Lower leg skin (tissue), 4 donors: ENCODE data around the gene SIK3. TPM values are rescaled to one million over a fixed set of nuclear protein-coding genes. Genes with fewer than 3 reads are reported as not detected.

Source experiments
- DNase-seq, 2 donors: peaks; one replicate each; pipeline ENCODE4 v3.0.0-alpha.2; 2019; ENCODE audit warnings: low spot score in 2 of 2
- H3K4me3 ChIP-seq: fragments of 200-600 bp; sonication (generic); 2 replicates; pipeline ENCODE4 v1.5.1; 2017; ENCODE audit warnings: mild to moderate bottlenecking, low read depth; ENCODE audit not compliant: poor library complexity, severe bottlenecking
- CTCF ChIP-seq, 3 donors: fragments of 450-650 bp; IDR thresholded peaks; one replicate each; pipeline ENCODE4 v1.5.1; 2016; ENCODE audit warnings: antibody characterized with exemption in 3 of 3, mild to moderate bottlenecking in 3 of 3, moderate library complexity in 2 of 3
- POLR2A ChIP-seq, 2 donors: fragments of 450-650 bp; IDR thresholded peaks; one replicate each; pipeline ENCODE4 v1.6.1; 2016 to 2017; ENCODE audit warnings: antibody characterized with exemption in 2 of 2, mild to moderate bottlenecking in 1 of 2, moderate library complexity in 1 of 2
- WGBS, 2 donors: methylation state at CpG; one replicate each; pipeline ENCODE4 v1.1.5; 2018; 5-methylcytosine and 5-hydroxymethylcytosine counted together
- intact Hi-C: fragments of 100-400 bp; cut with DNase I; formaldehyde crosslinking; loops from one replicate; pipeline ENCODE4 v1.15.0; 2023; ENCODE audit warnings: low total_unique reads
- total RNA-seq, 4 donors: library from RNA; depleted of rRNA; stranded (reverse); fragments of >200 nt; gene quantifications; one replicate each; pipeline ENCODE4 v1.1.0, GENCODE V29; 2016

Gene SIK3
- total RNA-seq, 4 donors from 2014 or later, result 26.7 to 37.5 (median 30.1) TPM

- WGBS, 2 donors, result 86 to 91% methylated on average over 2 of the region's 2 CpGs
- no peak overlapping the region for H3K4me3 ChIP-seq
- intact Hi-C loops, result no loop called here
- no peak for DNase-seq
- TF ChIP-seq CTCF (IDR thresholded peaks at IDR 0.05), result no peak
- TF ChIP-seq POLR2A (IDR thresholded peaks at IDR 0.05), result no peak
Observed at GRCh38 chr11:116969694-116970093, 128.5 kb downstream of the SIK3 start.

GRCh38 chr11:116964269-116964668 lies 134.0 kb downstream of the SIK3 start:
- no peak for DNase-seq
- no peak overlapping the region for H3K4me3 ChIP-seq
- WGBS, 2 donors, result 97 to 100% methylated on average over 4 of the region's 4 CpGs
- intact Hi-C loops, result no loop called here
- TF ChIP-seq CTCF (IDR thresholded peaks at IDR 0.05) (no peak), POLR2A (IDR thresholded peaks at IDR 0.05) (no peak)

- no peak for DNase-seq
- no peak for TF ChIP-seq CTCF (IDR thresholded peaks at IDR 0.05)
- no peak for TF ChIP-seq POLR2A (IDR thresholded peaks at IDR 0.05)
- 78 to 90% methylated on average over 4 of the region's 4 CpGs for WGBS, 2 donors
- intact Hi-C loops, result no loop called here
- no peak overlapping the region for H3K4me3 ChIP-seq
Observed at GRCh38 chr11:116963813-116964212, 134.4 kb downstream of the SIK3 start.

DNA sequence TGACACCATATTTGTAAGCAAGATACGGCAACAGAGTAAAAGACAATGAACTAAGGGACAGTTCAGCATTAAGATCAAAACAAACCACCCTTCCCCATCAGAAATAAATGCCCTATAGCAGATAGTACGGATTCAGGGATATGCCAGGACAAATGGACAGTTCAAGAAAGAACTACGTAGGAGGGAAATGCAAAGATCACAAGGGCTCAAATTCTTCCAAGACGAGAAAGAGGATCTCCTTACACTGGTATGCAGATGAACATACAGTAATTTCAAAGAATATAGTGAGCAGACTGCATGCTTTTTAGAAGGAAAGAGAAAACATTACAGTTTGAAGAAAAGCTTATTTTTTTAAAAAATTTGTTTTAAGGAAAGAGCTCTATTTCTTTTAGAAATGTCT lies 136.1 kb downstream of the SIK3 start:
- no peak for DNase-seq
- H3K4me3 ChIP-seq, result no peak overlapping the region
- WGBS, 2 donors, result 83 to 86% methylated on average over 4 of the region's 4 CpGs
- intact Hi-C loops, result no loop called here
- TF ChIP-seq CTCF (IDR thresholded peaks at IDR 0.05) (no peak), POLR2A (IDR thresholded peaks at IDR 0.05) (no peak)

DNA sequence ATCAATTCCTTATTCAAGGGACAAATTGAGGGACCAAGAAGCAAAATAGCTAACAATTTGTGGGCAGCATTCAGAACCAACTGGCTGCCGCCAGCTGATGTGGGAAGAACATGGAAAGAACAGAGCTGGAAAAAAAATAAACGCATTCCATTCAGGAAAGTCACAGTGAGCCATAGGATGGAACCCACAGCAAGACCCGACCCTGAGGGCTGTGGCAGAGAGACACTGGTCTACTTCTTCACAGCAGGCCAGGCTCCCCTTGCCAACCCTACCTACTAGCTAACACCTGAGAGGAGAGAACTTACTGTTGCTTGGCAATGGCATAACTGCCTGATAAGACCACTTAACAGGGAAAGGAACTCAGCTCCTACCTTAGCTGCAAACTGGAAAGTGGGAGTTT lies 137.3 kb downstream of the SIK3 start:
- no peak for DNase-seq
- WGBS, 2 donors, result 26 to 34% methylated on average over 3 of the region's 3 CpGs
- no peak overlapping the region for H3K4me3 ChIP-seq
- intact Hi-C loops, result no loop called here
- TF ChIP-seq CTCF (IDR thresholded peaks at IDR 0.05) (no peak), POLR2A (IDR thresholded peaks at IDR 0.05) (no peak)

DNA sequence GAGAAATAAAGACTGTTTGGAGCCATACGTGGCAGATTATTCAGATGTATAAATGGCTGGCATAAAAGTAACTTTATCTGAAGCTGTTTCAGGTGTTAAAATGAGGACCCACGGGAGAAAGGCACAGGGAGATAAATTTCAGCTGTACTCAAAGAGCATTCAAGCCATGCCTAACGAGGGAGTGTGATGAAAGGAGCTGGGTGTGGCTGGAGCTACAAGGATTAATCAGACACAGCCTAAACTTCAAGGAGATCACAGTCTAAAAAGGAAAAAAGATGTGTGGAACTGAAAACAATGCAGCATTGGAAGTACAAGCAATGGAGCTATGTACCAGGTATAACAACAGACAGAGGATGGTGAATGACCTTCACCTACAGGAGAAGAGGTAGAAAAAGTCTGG lies 140.0 kb downstream of the SIK3 start:
- TF ChIP-seq POLR2A (IDR thresholded peaks at IDR 0.05) (no peak), CTCF (IDR thresholded peaks at IDR 0.05) (no peak)
- no peak overlapping the region for H3K4me3 ChIP-seq
- DNase-seq, result no peak
- intact Hi-C loops, result no loop called here
- WGBS, 2 donors, result 31 to 60% methylated on average over 3 of the region's 3 CpGs
